ENCODE data around the gene ARL8A.

ARL8A gene

DNA sequence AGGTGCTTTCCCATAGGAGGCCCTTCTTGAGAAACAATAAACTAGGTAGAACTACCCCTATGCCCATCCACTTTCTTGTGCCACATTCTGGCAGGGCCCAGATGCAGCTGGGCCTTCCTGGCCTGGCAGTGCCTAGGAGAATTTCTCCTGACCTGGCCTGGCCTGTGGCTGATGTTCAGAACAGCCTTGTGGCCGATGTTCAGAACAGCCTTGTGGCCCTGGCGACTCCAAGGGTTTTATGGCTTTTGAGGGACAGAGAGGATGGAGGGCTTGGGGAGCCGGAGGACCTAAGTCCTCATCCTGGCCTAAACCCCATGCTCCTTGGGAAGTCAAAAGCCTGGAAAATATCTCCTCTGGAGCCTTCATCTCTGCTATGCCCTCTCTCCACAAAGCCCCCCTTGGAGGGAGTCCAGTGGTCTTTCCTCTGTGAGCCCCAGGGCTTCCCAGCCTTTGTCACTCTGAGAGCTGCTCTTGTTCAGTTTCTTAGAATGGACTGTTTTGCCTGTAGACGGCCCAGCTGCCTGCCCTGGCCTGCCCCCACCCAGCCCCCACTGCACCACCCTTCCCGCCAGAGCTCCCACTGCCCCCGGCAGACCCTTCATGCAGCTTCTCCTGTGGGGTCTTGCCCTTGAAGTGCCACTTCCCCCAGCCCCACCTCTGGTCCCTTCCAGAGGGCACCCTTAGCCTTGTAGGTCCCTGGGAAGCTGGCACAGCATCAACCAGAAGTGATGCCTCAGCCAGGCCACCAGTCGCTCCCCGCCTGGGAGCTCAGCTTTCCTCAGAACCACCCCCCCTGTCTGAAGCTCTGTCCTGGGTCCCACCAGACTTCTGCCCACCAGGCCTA is 14.9 kb downstream of the ARL8A start:
- no peak for TF ChIP-seq CTCF (IDR thresholded peaks at IDR 0.05; ENCODE audit: low read depth, low read length)
- DNase-seq (ENCODE audit: extremely low read depth, low read depth): no peak

DNA sequence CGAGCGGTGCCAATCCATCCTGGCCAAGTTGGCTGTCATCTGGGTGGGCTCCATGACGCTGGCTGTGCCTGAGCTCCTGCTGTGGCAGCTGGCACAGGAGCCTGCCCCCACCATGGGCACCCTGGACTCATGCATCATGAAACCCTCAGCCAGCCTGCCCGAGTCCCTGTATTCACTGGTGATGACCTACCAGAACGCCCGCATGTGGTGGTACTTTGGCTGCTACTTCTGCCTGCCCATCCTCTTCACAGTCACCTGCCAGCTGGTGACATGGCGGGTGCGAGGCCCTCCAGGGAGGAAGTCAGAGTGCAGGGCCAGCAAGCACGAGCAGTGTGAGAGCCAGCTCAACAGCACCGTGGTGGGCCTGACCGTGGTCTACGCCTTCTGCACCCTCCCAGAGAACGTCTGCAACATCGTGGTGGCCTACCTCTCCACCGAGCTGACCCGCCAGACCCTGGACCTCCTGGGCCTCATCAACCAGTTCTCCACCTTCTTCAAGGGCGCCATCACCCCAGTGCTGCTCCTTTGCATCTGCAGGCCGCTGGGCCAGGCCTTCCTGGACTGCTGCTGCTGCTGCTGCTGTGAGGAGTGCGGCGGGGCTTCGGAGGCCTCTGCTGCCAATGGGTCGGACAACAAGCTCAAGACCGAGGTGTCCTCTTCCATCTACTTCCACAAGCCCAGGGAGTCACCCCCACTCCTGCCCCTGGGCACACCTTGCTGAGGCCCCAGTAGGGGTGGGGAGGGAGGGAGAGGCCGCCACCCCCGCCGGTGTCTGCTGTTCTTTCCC is 16.5 kb downstream of the ARL8A start:
- no peak for DNase-seq (ENCODE audit: extremely low read depth, low read depth)
- TF ChIP-seq CTCF (IDR thresholded peaks at IDR 0.05; ENCODE audit: low read depth, low read length): no peak

DNA sequence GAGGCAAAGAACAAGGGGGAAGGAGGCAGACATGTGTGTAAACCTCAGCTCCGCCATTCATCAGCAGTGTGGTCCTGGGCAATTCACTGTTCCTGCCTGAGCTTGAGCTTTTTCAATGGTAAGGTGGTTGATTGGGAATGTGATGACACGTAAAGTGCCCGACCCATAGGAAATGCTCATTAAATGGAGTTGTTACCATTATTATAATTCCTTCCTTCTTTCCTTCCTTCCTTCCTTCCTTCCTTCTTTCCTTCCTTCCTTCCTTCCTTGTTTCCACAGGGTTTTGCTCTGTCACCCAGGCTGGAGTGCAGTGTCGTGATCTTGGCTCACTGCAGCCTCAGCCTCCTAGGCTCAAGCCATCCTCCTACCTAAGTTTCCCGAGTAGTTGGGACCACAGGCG is 17.5 kb downstream of the ARL8A start:
- DNase-seq (ENCODE audit: extremely low read depth, low read depth): no peak
- TF ChIP-seq CTCF (IDR thresholded peaks at IDR 0.05; ENCODE audit: low read depth, low read length): no peak

- no peak for TF ChIP-seq CTCF (IDR thresholded peaks at IDR 0.05; ENCODE audit: low read depth, low read length)
- no peak for DNase-seq (ENCODE audit: extremely low read depth, low read depth)
These were observed 18.1 kb downstream of the ARL8A start for GRCh38 chr1:202126426-202126825.

DNA sequence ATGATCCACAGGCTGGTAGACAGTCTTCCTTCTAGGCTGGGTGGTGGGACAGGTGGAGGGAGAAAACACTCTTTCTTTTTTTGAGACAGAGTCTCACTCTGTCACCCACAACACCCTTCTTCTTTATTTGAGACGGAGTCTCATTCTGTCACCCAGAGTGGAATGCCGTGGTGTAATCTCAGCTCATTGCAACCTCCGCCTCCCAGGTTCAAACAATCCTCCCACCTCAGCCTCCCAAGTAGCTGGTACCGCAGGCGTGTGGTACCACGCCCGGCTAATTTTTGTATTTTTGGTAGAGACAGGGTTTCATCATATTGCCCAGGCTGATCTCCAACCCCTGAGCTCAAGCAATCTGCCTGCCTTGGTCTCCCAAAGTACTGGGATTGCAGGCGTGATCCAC is 18.9 kb downstream of the ARL8A start:
- no peak for TF ChIP-seq CTCF (IDR thresholded peaks at IDR 0.05; ENCODE audit: low read depth, low read length)

GRCh38 chr1:202124142-202124541 is 20.4 kb downstream of the ARL8A start:
- TF ChIP-seq CTCF (IDR thresholded peaks at IDR 0.05; ENCODE audit: low read depth, low read length): no peak

More for the DNA sequence above, 18.9 kb downstream of the ARL8A start:
- no peak for DNase-seq (ENCODE audit: extremely low read depth, low read depth)

DNA sequence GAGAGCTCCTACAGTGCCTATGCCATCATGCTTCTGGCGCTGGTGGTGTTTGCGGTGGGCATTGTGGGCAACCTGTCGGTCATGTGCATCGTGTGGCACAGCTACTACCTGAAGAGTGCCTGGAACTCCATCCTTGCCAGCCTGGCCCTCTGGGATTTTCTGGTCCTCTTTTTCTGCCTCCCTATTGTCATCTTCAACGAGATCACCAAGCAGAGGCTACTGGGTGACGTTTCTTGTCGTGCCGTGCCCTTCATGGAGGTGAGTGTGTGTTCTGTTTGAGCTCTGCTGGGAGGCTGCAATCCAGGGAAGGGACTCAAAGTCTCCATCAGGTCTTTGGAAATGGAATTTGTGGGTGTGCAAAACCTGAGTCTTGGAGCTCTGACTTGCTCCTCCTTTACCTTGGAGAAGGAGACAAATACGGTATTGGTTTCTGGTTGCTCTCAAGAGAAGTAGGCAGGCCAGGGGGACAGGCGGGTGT is 21.2 kb downstream of the ARL8A start:
- TF ChIP-seq CTCF (IDR thresholded peaks at IDR 0.05; ENCODE audit: low read depth, low read length): no peak
- DNase-seq (ENCODE audit: extremely low read depth, low read depth): no peak

More at GRCh38 chr1:202124142-202124541, 20.4 kb downstream of the ARL8A start:
- DNase-seq (ENCODE audit: extremely low read depth, low read depth): no peak

Measured in AG09319 (cell line).